ENCODE results near the gene RPL21.
"Not testable (repeated sequence)": the region's sequence is repeated elsewhere in the genome, so short reads cannot be mapped to it uniquely, and the experiment has no call there.

The RPL21 gene

GRCh38 chr13:27289011-27289665 lies 37.8 kb downstream of the RPL21 start:
- DNase-seq (ENCODE audit: low read depth): no peak

GRCh38 chr13:27290715-27291114 lies 39.4 kb downstream of the RPL21 start:
- no peak for DNase-seq (ENCODE audit: low read depth)

DNA sequence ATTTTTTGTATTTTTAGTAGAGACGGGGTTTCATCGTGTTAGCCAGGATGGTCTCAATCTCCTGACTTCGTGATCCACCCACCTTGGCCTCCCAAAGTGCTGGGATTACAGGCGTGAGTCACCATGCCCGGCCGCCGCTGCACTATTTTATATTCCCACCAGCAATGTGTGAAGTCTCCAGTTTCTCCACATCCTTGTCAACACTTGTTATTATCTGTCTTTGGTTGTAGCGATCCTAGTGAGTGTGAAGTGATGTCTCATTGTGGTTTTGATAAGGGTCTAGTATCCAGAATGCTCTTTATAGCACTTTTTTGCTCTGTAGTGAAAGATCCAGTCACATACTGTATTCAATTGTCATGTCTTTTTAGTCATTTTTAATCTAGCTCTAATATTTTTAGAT lies 40.6 kb downstream of the RPL21 start:
- DNase-seq (ENCODE audit: low read depth): not testable (repeated sequence)

- DNase-seq (ENCODE audit: low read depth): no peak
Observed at GRCh38 chr13:27293076-27293691, 41.8 kb downstream of the RPL21 start.

DNA sequence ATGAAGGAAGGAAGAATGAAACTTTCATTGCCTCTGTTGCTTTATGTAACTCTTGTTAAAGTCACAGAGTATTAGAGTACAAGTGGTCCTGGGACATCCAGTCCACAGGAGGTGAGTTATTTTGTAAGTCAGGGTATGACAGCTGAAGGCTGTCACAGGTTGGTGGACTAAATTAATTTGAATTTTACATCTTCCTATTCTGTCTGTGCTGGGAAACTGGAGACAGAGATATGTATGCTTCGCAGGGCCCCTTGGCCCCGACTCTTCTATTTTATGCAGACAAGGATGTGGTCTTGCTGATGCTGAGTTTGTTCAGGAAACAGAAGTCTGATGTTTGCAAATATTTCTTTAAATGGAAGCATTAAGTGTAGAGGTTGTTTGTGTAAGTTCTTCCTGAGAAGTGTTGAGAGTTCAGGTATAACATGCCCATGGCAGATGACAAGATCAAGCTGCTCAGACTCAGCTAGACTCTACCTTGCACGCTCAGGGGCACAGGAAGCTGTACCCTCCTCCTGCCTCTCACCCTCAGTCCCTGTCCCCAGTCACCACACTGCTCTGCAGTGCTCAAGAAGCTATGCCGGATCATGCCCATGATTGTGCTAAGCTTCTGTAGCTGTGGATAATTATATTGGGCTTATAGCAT lies 42.6 kb downstream of the RPL21 start:
- no peak for DNase-seq (ENCODE audit: low read depth)

DNA sequence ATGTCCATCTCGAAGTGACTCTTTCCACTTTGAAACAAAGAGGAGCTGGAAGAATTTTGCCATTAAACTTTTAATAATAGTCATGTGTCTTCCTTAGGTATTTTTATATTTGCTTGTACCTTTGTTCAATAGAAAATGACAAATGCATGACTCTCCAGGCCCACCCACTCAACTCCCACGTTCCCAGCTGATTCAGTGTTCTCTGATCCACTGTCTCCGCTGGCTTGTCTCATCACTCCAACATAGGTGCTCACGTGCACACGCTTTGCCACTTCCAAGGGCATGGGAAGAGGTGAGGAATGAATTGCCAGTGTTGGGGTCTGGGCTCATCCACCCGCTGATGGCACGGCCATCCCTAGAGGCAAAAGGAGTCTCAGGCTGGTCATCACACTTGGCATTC lies 43.7 kb downstream of the RPL21 start:
- DNase-seq (ENCODE audit: low read depth): no peak

DNA sequence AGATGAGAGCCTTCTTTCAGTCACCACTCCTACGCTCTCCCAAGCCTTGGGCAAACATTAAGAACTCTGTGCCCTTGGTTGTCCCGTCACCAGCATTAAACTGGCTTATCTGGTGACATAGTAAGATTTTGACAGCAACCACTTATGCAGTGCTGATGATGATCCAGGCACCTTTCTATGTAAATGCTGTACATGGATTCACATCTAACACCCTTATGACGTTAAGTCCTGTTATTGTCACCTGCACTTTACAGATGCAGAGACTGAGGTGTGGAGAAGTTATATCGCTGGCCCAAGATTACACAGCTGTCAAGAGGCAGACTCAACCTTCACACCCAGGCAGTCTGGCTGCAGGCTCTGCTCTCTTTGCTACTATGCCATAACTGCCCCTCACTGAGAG lies 44.3 kb downstream of the RPL21 start:
- DNase-seq (ENCODE audit: low read depth): no peak

- no peak for DNase-seq (ENCODE audit: low read depth)
Observed at GRCh38 chr13:27296496-27296895, 45.1 kb downstream of the RPL21 start.

GRCh38 chr13:27298849-27299248 lies 47.5 kb downstream of the RPL21 start:
- DNase-seq (ENCODE audit: low read depth): no peak

DNA sequence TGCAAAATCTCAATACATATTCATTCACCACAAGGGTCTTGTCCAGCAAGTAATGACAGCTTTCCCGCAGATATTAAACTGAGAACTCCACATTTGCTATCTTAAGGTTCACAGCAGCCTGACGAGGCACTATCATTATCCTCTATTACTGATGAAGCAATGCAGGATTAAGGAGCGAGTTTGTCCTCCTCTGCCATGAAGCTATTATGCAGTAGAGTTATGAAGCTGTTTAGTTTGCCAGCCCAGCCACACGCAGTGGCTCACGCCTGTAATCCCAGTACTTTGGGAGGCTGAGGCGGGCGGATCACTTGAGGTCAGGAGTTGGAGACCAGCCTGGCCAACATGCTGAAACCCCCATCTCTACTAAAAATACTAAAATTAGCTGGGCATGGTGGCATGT lies 49.0 kb downstream of the RPL21 start:
- not testable (repeated sequence) for DNase-seq (ENCODE audit: low read depth)

- DNase-seq (ENCODE audit: low read depth): no peak
Observed at GRCh38 chr13:27300941-27301586, 49.7 kb downstream of the RPL21 start.

- no peak for DNase-seq (ENCODE audit: low read depth)
Observed at GRCh38 chr13:27302643-27303262, 51.4 kb downstream of the RPL21 start.

DNA sequence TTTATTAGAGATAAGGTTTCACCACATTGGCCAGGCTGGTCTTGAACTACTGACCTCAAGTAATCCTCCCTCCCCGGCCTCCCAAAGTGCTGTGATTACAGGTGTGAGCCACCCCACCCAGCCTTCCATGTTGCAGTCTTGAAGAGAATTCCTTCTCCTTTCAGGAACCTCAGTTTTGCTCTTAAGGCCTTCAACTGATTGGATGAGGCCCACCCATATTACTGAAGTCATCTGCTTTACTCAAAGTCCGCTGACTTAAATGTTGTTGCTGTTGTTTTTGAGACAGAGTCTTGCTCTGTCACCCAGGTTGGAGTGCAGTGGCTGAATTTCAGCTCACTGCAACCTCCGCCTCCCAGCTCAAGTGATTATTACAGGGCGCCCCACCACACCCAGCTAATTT lies 52.7 kb downstream of the RPL21 start:
- DNase-seq (ENCODE audit: low read depth): no peak

GRCh38 chr13:27304611-27305010 lies 53.3 kb downstream of the RPL21 start:
- no peak for DNase-seq (ENCODE audit: low read depth)

Data from fibroblast of gingiva (primary cell).